AG04450 (cell line): Measurements from ENCODE around the gene CFAP68. TPM values are rescaled to one million over a fixed set of nuclear protein-coding genes. Genes with fewer than 3 reads are reported as not detected.
"Not testable (repeated sequence)": the region's sequence is repeated elsewhere in the genome, so short reads cannot be mapped to it uniquely, and the experiment has no call there.

Source experiments
- CTCF ChIA-PET: fragments of 300-600, 350-600 bp; formaldehyde crosslinking; extraction: SDS; loops from one replicate; lab custom pipeline; 2022; ENCODE audit warnings: antibody characterized with exemption, inconsistent platforms; lab: Charles Lee
- POLR2A ChIA-PET: fragments of 350-600 bp; formaldehyde crosslinking; extraction: SDS; loops from one replicate; lab custom pipeline; 2021; ENCODE audit warnings: antibody characterized with exemption, inconsistent platforms; lab: Yijun Ruan, JAX
- DNase-seq: peaks from one replicate; pipeline ENCODE4 v3.0.0-alpha.2; 2011; ENCODE audit warnings: low read depth, low spot score
- H3K27ac ChIP-seq: one replicate; pipeline ENCODE4 v1.5.1; 2012; ENCODE audit warnings: low read depth, low read length, control low read depth
- H3K27me3 ChIP-seq: one replicate; pipeline ENCODE4 v1.6.0; 2012; ENCODE audit warnings: low read length; ENCODE audit not compliant: control insufficient read depth, insufficient read depth
- H3K4me3 ChIP-seq: 2 replicates; pipeline ENCODE4 v1.5.1; 2011; ENCODE audit warnings: mild to moderate bottlenecking, low read depth, low read length, control low read depth
- H3K9me3 ChIP-seq: 2 replicates; pipeline ENCODE4 v1.5.1; 2012; ENCODE audit warnings: low read length; ENCODE audit not compliant: control insufficient read depth, insufficient read depth
- polyA plus RNA-seq: library from polyadenylated mRNA; depleted of rRNA; stranded (reverse); fragments of >200 nt; gene quantifications from 2 replicates; pipeline ENCODE4 v1.2.3, GENCODE V29; 2011
- TF ChIP-seq, protein P1 (sequence below): IDR thresholded peaks from 2 replicates; pipeline ENCODE4 v1.5.1; 2011; ENCODE audit warnings: low read depth, low read length, control low read depth, inconsistent platforms

Gene CFAP68
- polyA plus RNA-seq, 1 experiment: 45.1 TPM

DNA sequence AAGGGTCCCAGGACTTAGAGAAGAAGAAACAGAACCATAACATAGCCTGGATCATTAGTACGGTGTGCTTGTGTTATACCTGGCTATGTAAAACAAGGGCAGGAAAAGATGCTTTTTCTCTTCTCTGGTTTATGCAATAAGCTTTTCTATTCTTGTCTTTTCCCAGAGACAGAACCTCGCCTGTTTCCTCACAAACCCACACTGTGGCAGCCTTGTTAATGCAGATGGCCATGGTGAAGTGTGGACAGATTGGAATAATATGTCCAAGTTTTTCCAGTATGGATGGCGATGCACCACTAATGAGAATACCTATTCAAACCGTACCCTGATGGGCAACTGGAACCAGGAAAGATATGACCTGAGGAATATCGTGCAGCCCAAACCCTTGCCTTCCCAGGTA, 2.9 kb downstream of the CFAP68 start:
- Histone ChIP-seq H3K9me3 (no peaks in the 10 kb centered on the region), H3K27ac (no peak overlapping the region), H3K4me3 (no peak overlapping the region), H3K27me3 (no peaks in the 10 kb centered on the region)
- DNase-seq: no peak
- CTCF ChIA-PET: interaction anchor here (0.5 to 1.4 kb wide), 3 partner anchors 50 to 115 kb away, joined by 3 to 5 read pairs (median 4); no protein-coding TSS in a partner anchor
- POLR2A ChIA-PET: no interaction called here
- TF ChIP-seq, protein P1, sequence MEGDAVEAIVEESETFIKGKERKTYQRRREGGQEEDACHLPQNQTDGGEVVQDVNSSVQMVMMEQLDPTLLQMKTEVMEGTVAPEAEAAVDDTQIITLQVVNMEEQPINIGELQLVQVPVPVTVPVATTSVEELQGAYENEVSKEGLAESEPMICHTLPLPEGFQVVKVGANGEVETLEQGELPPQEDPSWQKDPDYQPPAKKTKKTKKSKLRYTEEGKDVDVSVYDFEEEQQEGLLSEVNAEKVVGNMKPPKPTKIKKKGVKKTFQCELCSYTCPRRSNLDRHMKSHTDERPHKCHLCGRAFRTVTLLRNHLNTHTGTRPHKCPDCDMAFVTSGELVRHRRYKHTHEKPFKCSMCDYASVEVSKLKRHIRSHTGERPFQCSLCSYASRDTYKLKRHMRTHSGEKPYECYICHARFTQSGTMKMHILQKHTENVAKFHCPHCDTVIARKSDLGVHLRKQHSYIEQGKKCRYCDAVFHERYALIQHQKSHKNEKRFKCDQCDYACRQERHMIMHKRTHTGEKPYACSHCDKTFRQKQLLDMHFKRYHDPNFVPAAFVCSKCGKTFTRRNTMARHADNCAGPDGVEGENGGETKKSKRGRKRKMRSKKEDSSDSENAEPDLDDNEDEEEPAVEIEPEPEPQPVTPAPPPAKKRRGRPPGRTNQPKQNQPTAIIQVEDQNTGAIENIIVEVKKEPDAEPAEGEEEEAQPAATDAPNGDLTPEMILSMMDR: no peak

DNA sequence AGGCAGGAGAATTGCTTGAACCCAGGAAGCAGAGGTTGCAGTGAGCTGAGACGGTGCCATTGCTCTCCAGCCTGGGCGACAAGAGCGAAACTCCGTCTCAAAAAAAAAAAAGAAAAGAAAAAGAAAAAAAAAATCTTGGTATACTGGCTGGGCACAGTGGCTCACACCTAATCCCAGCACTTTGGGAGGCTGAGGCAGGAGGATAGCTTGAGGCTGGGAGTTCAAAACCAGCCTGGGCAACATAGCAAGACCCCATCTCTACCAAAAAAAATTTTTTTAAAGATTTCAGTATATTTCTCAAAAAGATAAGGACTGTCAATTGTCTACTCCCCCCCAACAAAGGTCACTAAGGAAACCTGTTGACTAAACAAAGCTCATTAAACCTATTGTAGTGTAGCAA, 5.7 kb downstream of the CFAP68 start:
- H3K27ac ChIP-seq, DNase-seq, H3K27me3 ChIP-seq, H3K4me3 ChIP-seq, H3K9me3 ChIP-seq, POLR2A ChIA-PET: not testable (repeated sequence)
- CTCF ChIA-PET: interaction anchor here (0.6 kb wide), 1 partner anchor 123 kb away, joined by 3 read pairs; no protein-coding TSS in a partner anchor

DNA sequence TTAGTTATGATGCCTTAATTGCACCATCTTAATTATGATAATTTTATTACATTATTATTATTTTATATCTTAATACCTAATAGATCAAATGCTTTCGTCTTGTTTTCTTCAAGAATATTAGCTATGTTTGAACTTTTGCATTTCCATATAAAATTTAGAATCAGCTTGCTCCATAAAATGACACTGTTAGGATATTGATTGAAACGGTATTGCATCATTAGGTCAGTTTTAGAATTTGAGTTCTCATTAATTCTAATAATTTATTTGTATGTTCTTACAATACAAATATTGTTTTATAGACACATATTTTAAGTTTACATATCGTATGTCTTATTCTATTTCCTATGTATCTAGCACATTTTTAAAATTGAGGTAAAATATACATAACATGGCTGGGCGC, 6.7 kb downstream of the CFAP68 start:
- ChIA-PET POLR2A (no interaction called here), CTCF (no interaction called here)
- no peaks in the 10 kb centered on the region for H3K27me3 ChIP-seq
- TF ChIP-seq, protein P1: no peak
- H3K4me3 ChIP-seq: no peak overlapping the region
- DNase-seq: no peak
- H3K27ac ChIP-seq: no peak overlapping the region
- no peaks in the 10 kb centered on the region for H3K9me3 ChIP-seq

DNA sequence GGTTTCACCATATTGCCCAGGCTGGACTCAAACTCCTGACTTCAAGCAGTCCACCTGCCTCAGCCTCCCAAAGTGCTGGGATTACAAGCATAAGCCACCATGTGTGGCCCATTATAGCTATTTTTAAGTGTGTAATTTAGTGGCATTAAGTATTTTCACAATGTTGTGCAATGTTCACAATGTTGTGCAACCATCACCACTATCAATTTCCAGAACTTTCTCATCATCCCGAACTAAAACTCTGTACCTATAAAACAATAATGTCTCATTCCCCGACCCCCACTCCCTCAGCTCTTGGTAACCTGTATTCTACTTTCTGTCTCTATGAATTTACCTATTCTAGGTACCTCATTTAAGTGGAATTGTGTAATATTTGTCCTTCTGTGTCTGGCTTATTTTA, 7.5 kb downstream of the CFAP68 start:
- TF ChIP-seq, protein P1: no peak
- Histone ChIP-seq H3K4me3 (no peak overlapping the region), H3K27me3 (no peaks in the 10 kb centered on the region), H3K27ac (no peak overlapping the region), H3K9me3 (no peaks in the 10 kb centered on the region)
- ChIA-PET POLR2A (no interaction called here), CTCF (interaction anchor here (1.3 kb wide), 1 partner anchor 45 kb away, joined by 5 read pairs; no protein-coding TSS in a partner anchor)
- DNase-seq: no peak

DNA sequence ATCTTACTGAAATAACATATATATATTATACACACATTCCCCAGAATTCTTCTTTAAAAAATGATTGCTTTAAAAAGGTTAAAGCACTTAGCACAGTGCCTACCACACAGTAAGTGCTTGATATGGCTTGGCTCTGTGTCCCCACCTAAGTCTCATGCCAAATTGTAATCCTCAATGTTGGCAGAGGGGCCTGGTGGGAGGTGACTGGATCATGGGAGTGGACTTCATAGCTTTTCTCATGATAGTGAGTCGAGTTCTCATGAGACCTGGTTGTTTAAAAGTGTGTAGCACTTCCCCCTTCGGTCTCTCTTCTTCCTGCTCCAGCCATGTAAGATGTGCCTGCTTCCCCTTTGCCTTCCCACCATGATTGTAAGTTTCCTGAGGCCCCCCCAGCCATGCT, 26.1 kb downstream of the CFAP68 start:
- TF ChIP-seq, protein P1: no peak
- ChIA-PET CTCF (interaction anchor here (0.5 kb wide), 1 partner anchor 889 kb away, joined by 7 read pairs; no protein-coding TSS in a partner anchor), POLR2A (no interaction called here)
- no peaks in the 10 kb centered on the region for H3K9me3 ChIP-seq
- no peaks in the 10 kb centered on the region for H3K27me3 ChIP-seq
- H3K4me3 ChIP-seq: no peak overlapping the region
- H3K27ac ChIP-seq: no peak overlapping the region
- DNase-seq: no peak
